HG02884 (cell line): ENCODE measurements around the gene TMEM272.
A peak's percentile ranks its signal among the peaks of the same experiment; 100 is the strongest.

ENCODE experiments used
- ATAC-seq: cut with Tn5 transposase; IDR thresholded peaks from one replicate; pipeline ENCODE4 v1.9.1; 2021; ENCODE audit warnings: mild to moderate bottlenecking, moderate library complexity; ENCODE audit not compliant: unreplicated experiment

TMEM272 gene

DNA sequence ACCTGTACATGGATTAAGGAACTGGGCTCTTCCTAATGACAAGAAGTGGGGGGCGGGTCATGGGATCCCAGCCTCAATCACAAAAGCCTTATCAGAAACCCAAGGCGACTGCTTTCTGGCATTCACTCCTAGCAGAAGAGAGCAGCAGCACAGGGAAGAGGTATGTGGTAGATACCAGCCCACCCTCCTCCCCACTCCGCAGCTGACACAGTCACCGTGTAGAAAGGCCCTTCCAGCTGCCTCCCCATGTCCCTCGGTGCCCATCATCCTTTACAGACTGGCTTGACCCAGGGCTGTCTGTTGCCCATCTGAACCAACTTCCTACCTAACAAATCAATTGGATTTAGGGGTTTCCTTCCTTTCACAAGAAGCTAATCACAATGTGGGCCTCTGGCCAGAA is 37.9 kb downstream of the TMEM272 start:
- ATAC-seq, result no peak

- no peak for ATAC-seq
These were observed 38.4 kb downstream of the TMEM272 start for GRCh38 chr13:51806566-51806965.

GRCh38 chr13:51805925-51806324 is 39.1 kb downstream of the TMEM272 start:
- no peak for ATAC-seq

- no peak for ATAC-seq
These were observed 39.7 kb downstream of the TMEM272 start for GRCh38 chr13:51805313-51805712.

GRCh38 chr13:51804295-51805172 is 40.4 kb downstream of the TMEM272 start:
- no peak for ATAC-seq

DNA sequence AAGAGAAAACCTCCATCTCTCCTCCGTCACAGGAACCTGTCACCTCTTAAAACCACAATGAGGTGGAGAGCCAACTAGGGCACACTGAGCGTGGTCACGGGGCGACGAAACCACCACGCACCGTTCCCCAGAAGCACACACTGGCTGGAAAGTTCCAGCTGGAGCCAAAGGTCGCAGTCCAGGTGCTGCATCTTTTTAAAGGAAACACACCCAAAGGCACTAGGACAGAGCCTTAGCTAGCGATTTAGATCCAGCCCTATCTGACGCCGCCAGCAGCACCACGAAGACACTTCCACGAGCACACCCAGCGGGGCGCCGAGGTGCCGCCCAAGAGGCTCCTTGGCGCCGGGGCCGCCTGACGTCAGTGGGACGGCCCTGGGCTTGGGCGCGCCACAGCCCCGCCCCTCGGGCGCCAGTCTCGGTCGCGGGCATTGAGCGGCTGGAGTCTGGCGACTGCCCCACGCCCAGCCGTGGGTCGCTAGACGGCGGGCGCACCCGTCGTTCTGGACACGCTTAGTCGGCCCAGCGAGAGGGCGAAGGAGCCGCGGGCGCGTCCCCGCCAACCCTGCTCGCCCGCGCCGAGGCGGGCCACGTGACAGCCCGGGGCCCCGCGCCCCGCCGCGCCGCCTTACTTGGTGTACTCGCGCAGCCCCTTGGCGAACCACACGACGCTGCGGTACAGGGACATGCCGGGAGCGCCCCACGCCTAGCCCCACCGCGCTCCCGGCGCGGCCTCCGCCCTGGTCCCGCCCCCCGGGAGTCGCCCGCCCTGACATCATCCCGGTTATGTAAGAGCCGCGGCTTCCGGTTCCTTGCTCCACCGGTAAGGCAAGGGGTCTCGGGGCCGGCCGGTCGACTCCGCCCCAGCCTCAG is 41.3 kb downstream of the TMEM272 start, which contains the start of gene DHRS12:
DHRS12 (minus strand) TSS at position 742 of the 873 bp plus-strand sequence. CDS start 4,504 bp downstream, outside the sequence.
- peak; percentile 84 for ATAC-seq

DNA sequence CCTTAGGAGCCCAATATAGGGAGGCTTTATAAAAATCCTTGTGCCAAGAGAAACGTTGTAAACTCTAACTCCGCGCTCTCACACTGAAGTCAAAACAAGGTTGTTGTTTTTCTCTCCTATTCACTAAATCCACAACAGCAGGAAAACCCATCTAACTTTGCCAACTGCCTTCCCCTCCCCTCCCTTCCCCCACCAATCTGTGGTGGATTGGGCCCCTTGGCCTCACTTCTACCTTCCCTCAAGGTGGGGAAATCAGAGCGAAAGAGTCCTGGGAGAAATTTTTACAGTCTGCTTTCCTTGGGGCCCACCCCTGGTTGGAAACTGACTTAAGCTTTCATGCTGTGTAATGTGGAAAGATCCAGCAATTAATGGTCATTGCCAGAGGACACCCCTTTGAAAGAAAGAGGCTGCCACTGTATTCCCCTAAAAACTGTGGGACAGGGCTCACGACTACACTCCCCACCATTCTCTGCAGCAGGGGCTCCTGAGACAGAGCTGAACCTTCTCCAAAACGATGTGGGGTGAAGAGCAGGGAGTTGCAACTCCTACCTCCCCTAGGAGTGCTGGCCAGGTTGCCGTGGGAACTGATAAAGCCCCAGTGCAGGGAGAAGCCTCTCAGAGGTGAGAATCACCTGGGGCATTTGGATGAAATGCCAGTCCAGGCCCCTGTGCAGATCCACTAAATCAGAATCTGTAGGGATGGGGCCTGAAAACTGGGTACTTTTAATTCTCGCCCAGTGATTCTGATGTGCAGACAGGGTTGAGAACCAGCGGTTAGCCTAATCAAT is 42.2 kb downstream of the TMEM272 start:
- no peak for ATAC-seq

DNA sequence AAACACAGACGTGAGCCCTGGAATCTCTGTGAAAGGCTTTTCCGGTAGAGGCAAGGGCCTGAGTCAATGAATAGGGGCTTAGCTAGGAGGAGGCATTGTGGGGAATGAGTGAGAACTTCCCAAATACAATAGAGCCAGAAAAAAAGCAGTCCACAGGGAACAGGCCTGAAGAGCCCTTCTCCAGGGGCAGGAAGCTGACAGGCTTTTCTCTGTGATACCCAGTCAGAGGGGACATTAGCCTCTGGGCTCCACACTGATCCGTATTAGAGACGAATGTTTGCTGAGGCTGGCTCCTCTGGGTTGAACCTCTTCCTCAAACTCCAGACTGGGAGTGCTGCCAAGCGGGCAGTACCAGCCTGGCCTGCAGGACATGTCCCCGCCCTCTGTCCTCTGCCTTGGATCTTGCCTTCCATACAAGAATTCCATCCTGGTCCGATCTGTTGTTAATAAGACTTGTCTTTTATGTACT is 43.3 kb downstream of the TMEM272 start:
- ATAC-seq, result no peak

- ATAC-seq, result no peak
These were observed 44.5 kb downstream of the TMEM272 start for GRCh38 chr13:51800486-51800885.

DNA sequence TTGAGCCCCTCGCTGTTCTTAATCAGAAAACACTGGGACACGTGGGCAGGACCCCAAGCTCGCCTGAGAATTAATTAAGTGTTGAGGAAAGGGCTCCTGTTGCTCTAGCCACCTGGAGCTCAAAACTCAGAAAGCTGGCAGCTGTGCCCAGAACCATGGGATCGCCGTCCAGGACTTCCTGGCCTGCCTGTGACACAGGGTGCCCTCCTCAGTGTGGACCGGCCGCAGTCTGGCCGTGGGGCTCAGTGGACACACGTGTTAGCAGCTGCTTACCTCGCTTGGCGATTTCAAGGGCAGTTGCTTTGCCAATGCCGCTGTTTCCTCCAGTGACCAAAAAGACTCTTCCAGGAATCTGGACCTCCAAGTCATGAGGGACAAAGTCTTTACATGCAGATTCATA is 45.7 kb downstream of the TMEM272 start:
- ATAC-seq, result no peak

DNA sequence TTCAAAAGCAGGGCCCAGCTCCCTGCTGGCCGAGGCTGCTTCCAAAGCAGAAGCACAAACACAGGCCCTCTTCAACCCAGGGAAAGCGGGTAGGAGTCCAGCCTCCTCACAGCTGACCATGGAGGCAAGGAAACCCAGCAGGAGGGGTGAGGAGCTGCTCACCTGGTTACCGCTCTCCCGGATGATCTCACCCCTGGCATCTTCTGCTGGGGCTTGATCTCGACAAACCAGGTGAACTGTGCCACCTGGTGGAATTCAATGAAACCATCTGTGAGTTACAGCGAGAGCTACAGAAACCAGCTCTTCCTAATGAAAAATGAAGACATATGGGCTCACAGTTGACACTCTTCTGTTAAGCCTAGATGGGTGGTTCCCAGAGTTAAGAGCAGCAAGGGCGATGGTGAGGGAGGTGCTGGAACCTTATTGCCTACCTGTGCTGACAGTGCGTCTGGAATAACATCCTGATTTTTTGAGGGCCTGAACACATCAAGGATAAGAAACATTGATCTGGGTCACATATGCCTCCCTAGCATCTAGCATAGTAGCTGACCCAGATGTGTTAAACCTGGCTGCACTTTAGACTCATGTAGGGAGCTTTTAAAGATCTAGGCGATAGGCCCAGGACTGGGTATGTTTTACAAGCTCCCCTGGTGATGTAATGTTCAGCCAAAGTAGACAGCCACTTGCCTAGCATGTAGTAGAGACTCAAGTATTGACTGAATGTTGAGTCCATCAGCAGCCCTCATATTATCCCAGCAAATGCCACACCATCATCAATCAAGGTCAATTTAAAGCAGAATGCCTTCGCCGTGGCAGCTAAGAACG is 47.1 kb downstream of the TMEM272 start:
- ATAC-seq, result no peak

DNA sequence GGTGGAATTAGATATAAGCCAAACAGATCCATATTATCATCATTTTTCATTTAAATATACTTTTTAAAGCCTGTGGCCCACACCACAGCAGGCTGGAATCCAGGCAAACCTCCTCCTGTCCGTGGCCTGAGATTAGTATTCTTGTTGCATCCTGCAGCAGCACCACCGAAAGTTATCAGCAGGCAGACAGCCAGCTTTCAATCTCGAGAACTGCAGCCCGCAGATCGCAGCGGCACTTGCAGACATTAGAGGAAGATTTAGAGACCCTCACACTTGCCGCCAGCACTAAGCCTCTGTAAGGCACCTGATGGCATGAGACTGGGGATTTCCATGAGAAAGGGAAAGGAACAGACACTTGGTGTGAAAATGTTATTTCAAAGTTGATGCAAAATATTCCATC is 48.4 kb downstream of the TMEM272 start:
- ATAC-seq, result no peak

GRCh38 chr13:51795419-51795818 is 49.6 kb downstream of the TMEM272 start:
- no peak for ATAC-seq

GRCh38 chr13:51794964-51795363 is 50.0 kb downstream of the TMEM272 start:
- ATAC-seq, result no peak

DNA sequence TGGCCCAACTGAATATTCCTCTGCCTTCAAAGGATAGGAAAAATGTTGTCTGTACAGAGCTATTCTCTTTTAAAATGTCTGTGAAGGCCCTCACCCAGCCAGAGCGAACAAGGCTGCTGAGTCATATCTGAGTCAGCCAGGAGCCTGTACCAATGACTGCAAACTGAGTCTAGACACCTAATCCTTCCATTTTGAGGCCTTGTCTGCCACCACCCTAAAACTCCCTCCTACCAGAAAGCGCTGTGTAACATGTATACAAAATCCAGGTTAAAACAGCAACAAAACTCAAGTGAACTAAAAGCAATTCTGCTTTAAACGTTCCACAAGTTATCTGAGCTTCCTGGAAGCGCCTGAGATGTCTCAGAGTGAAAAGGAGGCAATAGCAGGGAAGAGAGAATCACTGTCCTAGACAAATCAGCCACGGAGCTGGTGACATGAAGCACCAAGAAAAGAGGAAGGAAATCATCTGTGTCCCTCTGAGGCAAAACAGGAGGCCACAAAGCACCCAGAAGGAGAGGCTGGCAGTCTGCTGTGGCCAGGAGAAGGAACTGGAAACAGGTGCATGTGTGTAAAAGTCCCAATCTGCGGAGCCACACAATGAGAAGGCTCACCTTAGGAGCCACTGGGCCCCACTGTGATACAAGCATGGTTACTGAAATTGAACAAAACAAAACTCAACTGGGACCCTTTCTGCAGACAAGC is 51.3 kb downstream of the TMEM272 start:
- ATAC-seq, result peak; percentile 65

DNA sequence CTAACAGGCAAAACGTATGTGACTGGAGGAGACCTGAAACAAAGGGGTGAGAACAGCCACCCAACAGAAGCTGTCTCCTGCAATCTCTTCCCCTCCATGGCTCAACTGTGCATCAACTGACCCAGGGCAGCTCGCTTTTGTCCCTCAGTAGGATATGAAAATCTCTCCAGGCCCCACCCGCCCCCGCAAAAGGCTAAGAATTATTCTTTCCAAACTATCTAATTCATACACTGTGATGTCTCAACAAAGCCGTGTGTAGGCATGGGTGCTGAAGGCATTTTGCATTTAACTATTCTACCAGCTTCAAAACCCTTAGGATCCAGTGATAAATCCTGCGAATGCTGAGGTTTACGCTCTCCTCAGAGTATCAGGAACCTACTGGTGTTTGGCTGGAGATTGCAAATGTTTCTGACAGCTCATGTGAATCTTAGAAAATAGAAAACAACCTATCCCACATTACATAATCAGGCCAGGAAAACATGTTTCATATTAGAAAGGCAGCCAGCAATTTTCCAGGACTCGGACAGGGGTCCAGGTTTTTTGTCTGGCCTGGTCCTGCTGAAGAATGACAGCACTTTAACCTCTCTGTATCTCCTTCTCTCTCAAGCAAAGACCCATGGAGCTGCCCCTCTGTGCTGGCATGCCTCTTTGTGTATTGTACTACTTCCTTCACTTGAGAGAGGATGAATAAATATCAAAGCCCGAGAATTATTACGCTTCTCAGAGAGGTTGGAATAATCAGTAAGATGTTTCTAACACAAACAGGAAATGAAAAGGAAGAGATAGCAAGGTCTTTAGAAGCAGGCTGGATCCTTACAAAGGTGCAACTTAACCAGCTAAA is 58.3 kb downstream of the TMEM272 start:
- ATAC-seq, result no peak

- no peak for ATAC-seq
These were observed 59.1 kb downstream of the TMEM272 start for GRCh38 chr13:51785712-51786424.

DNA sequence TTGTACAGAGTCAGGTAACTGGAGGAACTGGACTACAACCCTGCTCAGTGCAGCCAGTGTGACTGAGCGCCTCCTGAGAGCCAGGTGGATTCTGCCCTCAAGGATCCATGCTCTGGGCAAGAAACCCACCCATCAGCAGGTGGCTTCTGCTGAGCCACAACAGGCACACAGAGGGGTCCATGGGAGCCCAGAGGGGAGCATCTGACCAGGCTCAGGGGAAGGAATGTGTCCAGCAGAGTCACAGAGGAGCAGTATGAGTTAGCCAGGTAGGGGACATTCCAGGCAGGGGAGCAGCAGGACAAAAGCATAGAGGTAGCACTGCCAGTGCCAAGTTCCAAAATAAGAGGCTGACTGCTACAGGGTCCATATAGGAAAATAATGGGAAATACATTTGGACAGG is 60.9 kb downstream of the TMEM272 start:
- ATAC-seq, result no peak
